Psoas muscle (tissue), 8 donors: ENCODE results near the gene GRK3. TPM values are rescaled to one million over a fixed set of nuclear protein-coding genes. Genes with fewer than 3 reads are reported as not detected.

Experiments
- ATAC-seq, 4 donors: fragments of 200-7000 bp; cut with Tn5 transposase; one replicate each; pipeline ENCODE4 v1.9.1; 2020; ENCODE audit warnings: moderate library complexity in 3 of 4, mild to moderate bottlenecking in 2 of 4
- DNase-seq, 2 donors: peaks; one replicate each; pipeline ENCODE4 v3.0.0-alpha.2; 2020
- H3K27ac ChIP-seq: fragments of 200-600 bp; one replicate; pipeline ENCODE4 v1.8.0; 2022
- H3K27me3 ChIP-seq, 3 donors: fragments of 200-600 bp in 1 of 3; one replicate each; pipeline versions ENCODE4 v1.6.1 to v1.8.0; 2013 to 2022; ENCODE audit warnings: low read length in 2 of 3, mild to moderate bottlenecking in 2 of 3, moderate library complexity in 1 of 3; ENCODE audit not compliant: insufficient read depth in 3 of 3
- H3K36me3 ChIP-seq, 2 donors: fragments of 200-600 bp in 1 of 2; one replicate each; pipeline versions ENCODE4 v1.6.1 to v1.8.0; 2013 to 2022; ENCODE audit warnings: low read depth in 1 of 2, mild to moderate bottlenecking in 1 of 2, moderate library complexity in 1 of 2; ENCODE audit not compliant: insufficient read depth in 1 of 2
- H3K4me1 ChIP-seq: fragments of 200-600 bp; one replicate; pipeline ENCODE4 v1.8.0; 2022
- H3K4me3 ChIP-seq: fragments of 200-600 bp; one replicate; pipeline ENCODE4 v1.8.0; 2022; ENCODE audit warnings: mild to moderate bottlenecking
- H3K9me3 ChIP-seq: fragments of 200-600 bp; one replicate; pipeline ENCODE4 v1.8.0; 2022
- WGBS, 3 donors: extraction: QIAGEN DNeasy Blood & Tissue Kit; methylation state at CpG; one replicate each; pipeline versions ENCODE4 v1.1.6 to v1.1.7; 2013; 5-methylcytosine and 5-hydroxymethylcytosine counted together
- intact Hi-C, 2 donors: fragments of 100-400 bp; cut with DNase I; formaldehyde crosslinking; loops; one replicate each; pipeline versions ENCODE4 v1.11.0 to v1.14.2; 2022
- polyA plus RNA-seq, 3 donors: library from polyadenylated mRNA; stranded (reverse); fragments of 200-250 nt; gene quantifications; one replicate each; pipeline ENCODE4 v1.2.3, GENCODE V29; 2013
- total RNA-seq, 4 donors: library from RNA; stranded (reverse); fragmentation: NEBNext Ultra II Directional in 2 of 4; extraction: Animal tissue kit (Norgen Biotek cat#: 25700) in 2 of 4; gene quantifications; one replicate each; pipeline versions ENCODE4 v1.2.1 to v1.2.4, GENCODE V29; 2021 to 2023
- TF ChIP-seq, protein P1 (sequence below): fragments of 200-600 bp; IDR thresholded peaks from one replicate; pipeline ENCODE4 v1.8.0; 2022; ENCODE audit warnings: antibody characterized with exemption
- donor health status: healthy with polysubstance abuse.
- donor health status: DM: no; HTN: no; CAD: no; lungs with moderate emphysema.
- donor health status: Bipolar disorder and iron deficiency.
- donor health status: healthy.
- donor health status: DM: yes; HTN: yes; CAD: no.
- donor health status: DM: no; HTN: no; CAD: no.
- donor health status: DM: no; HTN: no; CAD: no.
- donor health status: DM: yes; HTN: yes; CAD: no.

GRK3 gene
- total and polyA plus RNA-seq, 7 donors = 0.17 to 2.0 (median 1.3) TPM

DNA sequence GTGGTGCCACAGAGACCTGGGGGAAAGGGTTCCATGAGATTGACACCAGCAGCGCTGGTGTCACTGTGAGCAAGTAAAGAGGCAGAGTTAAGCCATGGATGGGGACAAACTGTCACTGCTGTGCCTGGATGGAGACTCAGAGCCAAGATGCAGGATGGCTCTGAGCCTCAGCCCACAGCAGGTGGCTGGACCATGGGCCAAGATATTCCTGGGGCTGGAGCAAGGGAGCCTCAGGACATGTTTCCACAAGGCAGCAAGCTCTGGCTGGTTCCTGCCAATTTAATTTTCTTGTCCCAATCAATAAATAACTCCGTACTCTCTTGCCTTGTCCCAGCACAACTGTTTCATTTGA is 200.5 kb downstream of the GRK3 start:
- TF ChIP-seq, protein P1, sequence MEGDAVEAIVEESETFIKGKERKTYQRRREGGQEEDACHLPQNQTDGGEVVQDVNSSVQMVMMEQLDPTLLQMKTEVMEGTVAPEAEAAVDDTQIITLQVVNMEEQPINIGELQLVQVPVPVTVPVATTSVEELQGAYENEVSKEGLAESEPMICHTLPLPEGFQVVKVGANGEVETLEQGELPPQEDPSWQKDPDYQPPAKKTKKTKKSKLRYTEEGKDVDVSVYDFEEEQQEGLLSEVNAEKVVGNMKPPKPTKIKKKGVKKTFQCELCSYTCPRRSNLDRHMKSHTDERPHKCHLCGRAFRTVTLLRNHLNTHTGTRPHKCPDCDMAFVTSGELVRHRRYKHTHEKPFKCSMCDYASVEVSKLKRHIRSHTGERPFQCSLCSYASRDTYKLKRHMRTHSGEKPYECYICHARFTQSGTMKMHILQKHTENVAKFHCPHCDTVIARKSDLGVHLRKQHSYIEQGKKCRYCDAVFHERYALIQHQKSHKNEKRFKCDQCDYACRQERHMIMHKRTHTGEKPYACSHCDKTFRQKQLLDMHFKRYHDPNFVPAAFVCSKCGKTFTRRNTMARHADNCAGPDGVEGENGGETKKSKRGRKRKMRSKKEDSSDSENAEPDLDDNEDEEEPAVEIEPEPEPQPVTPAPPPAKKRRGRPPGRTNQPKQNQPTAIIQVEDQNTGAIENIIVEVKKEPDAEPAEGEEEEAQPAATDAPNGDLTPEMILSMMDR = no peak
- H3K9me3 ChIP-seq = peaks cover 4% of the 10 kb centered on the region
- intact Hi-C loops = no loop called here
- peaks cover 15% of the 10 kb centered on the region for H3K4me1 ChIP-seq
- no peaks in the 10 kb centered on the region for H3K27me3 ChIP-seq
- H3K27ac ChIP-seq = peak overlapping the region; percentile 92
- WGBS, 3 donors = 27 to 50% (median 31%) methylated on average over 2 of the region's 2 CpGs
- ATAC-seq (peak; percentile 78 to 84 (median 82)), DNase-seq (peak; percentile 48 to 73)
- H3K4me3 ChIP-seq = no peak overlapping the region
- H3K36me3 ChIP-seq = peaks cover 4 to 88% of the 10 kb centered on the region in 2 donors

DNA sequence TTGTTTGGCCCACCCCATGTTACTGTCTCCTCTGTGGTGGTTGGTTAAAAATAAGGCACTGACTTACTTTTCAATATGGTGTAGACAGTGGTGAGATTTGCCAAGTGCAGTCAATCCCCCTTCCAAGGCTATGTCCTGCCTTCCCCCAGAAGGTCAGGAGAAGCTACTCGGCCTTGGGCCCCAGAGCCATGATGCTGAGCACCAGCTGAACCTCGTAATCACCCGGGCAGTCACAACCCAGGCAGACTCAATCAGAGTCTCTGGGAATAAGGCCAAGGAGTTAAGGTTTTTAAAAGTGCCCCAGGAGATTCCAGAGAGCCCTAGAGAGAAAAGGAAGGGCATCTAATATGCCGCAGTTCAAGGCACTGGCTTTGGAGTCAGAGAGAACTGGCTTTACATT is 201.3 kb downstream of the GRK3 start:
- peak overlapping the region; percentile 92 for H3K27ac ChIP-seq
- peaks cover 7 to 94% of the 10 kb centered on the region in 2 donors for H3K36me3 ChIP-seq
- TF ChIP-seq, protein P1 = no peak
- peaks cover 4% of the 10 kb centered on the region for H3K9me3 ChIP-seq
- 36 to 54% (median 39%) methylated on average over 4 of the region's 4 CpGs for WGBS, 3 donors
- ATAC-seq (no peak), DNase-seq (no peak)
- H3K27me3 ChIP-seq = no peaks in the 10 kb centered on the region
- intact Hi-C loops = no loop called here
- peaks cover 7% of the 10 kb centered on the region for H3K4me1 ChIP-seq
- H3K4me3 ChIP-seq = no peak overlapping the region

DNA sequence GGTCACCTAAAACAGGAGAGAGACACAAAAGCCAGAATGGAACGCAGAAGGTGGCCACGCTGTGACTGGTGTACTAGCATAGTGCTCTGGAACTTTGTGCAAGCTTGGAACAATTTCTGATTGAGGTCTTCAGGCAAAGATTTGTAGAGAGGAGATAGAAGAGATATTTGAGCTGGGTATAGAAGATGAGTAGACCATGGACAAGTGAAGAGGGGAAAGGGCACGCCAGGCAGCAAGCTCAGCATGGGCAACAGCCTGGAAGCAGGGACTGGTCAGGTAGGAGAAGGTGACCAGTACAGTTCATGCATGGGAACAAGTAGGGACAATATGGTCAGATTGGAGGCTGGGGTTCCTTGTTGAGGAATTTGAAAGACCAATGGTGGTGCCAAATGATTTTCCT is 201.9 kb downstream of the GRK3 start:
- Histone ChIP-seq H3K27ac (peak overlapping the region; percentile 92), H3K36me3 (peaks cover 7 to 94% of the 10 kb centered on the region in 2 donors)

DNA sequence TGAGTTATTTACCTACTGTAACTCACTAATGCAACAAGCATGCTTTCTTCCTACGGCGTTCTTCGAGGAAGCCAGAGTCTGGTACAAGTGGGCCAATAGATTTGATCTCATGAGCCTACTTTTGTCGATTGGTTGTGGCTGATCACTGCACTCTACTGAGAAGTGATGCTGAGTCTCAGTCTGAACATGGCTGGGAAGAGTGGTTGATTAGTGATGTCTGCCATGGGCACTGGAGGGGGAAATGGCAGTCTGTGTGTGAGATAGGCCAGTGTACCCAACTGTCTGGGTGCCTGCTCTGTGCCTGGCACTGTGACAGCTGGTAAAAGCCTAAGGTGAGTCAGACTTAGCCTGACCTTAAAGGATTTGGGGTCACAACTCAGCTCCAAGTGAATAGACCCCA is 205.9 kb downstream of the GRK3 start:
- H3K9me3 ChIP-seq = peaks cover 4% of the 10 kb centered on the region
- TF ChIP-seq, protein P1 = no peak
- peak overlapping the region; percentile 27 for H3K27ac ChIP-seq
- intact Hi-C loops = loop anchor here in 1 of 2 donors (5.0 kb wide), 1 partner anchor 68 kb away; no protein-coding TSS in a partner anchor
- no peak overlapping the region for H3K4me3 ChIP-seq
- DNase-seq (peak in 1 of 2 donors; percentile 23), ATAC-seq (peak in 3 of 4 donors; percentile 10 to 32 (median 17))
- no peaks in the 10 kb centered on the region for H3K27me3 ChIP-seq
- peaks cover 5% of the 10 kb centered on the region for H3K4me1 ChIP-seq
- WGBS, 3 donors = 92 to 96% (median 94%) methylated on average over 4 of the region's 4 CpGs
- H3K36me3 ChIP-seq = peaks cover 6 to 96% of the 10 kb centered on the region in 2 donors

More for the DNA sequence above, 201.9 kb downstream of the GRK3 start:
- Histone ChIP-seq H3K9me3 (peaks cover 4% of the 10 kb centered on the region), H3K4me3 (no peak overlapping the region), H3K4me1 (peaks cover 7% of the 10 kb centered on the region), H3K27me3 (no peaks in the 10 kb centered on the region)
- intact Hi-C loops = no loop called here
- ATAC-seq = no peak
- WGBS, 3 donors = 95 to 100% (median 95%) methylated on average over 3 of the region's 3 CpGs
- TF ChIP-seq, protein P1 = no peak
- no peak for DNase-seq

DNA sequence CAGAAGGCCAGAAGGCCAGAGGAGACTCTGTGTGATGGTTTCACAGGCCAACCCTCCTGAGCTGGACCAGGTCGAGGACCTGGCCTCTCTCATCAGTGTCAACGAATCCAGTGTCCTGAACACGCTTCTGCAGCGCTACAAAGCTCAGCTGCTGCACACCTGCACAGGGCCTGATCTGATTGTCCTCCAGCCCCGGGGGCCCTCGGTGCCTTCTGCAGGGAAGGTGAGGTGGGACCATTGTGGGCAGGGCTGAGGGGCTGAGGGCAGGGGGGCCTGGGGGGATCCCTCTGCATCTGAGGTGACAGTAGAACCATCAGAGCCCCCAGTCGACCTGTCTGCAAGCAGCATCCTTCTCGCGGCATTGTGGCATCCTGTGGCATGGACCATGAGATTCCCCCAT is 207.8 kb downstream of the GRK3 start:
- Histone ChIP-seq H3K27ac (no peak overlapping the region), H3K4me1 (no peaks in the 10 kb centered on the region), H3K27me3 (no peaks in the 10 kb centered on the region), H3K36me3 (peaks cover 6 to 98% of the 10 kb centered on the region in 2 donors), H3K9me3 (no peaks in the 10 kb centered on the region), H3K4me3 (no peak overlapping the region)
- DNase-seq = peak in 1 of 2 donors; percentile 35
- ATAC-seq = peak in 3 of 4 donors; percentile 2 to 20 (median 10)
- 44 to 61% (median 51%) methylated on average over 9 of the region's 9 CpGs for WGBS, 3 donors
- TF ChIP-seq, protein P1 = no peak
- intact Hi-C loops = loop anchor here in 1 of 2 donors (2.0 to 5.0 kb wide), 2 partner anchors 70 to 309 kb away; no protein-coding TSS in a partner anchor
